HCT116 (cell line): ENCODE results near the gene STKLD1. TPM values are rescaled to one million over a fixed set of nuclear protein-coding genes. Genes with fewer than 3 reads are reported as not detected.

Source experiments
- ATAC-seq: fragments of 200-7000 bp; cut with Tn5 transposase; 2 replicates; pipeline ENCODE4 v1.9.1; 2020; ENCODE audit warnings: mild to moderate bottlenecking, moderate library complexity
- BruUV-seq: library from RNA; stranded (reverse); fragments of 400-500 nt; replicated peaks from 2 replicates; lab custom pipeline; 2021; lab: Mats Ljungman, UMichigan
- CTCF ChIA-PET: fragments of 300-600 bp; sonication (Branson Sonifier 250); formaldehyde crosslinking; loops from one replicate; lab custom pipeline; 2021; ENCODE audit warnings: antibody characterized with exemption; lab: Charles Lee
- POLR2A ChIA-PET: fragments of 300-600, 350-600 bp; sonication (Branson Sonifier 250); formaldehyde crosslinking; loops from one replicate; lab custom pipeline; 2021; ENCODE audit warnings: antibody characterized with exemption; lab: Charles Lee
- RAD21 ChIA-PET, 2 experiments: fragments of 300-600 bp; sonication (Branson Sonifier 250); formaldehyde crosslinking; loops; one replicate each; lab custom pipeline; 2023; ENCODE audit warnings: low total read pairs in 2 of 2; ENCODE audit not compliant: uncharacterized antibody in 2 of 2, unreplicated experiment in 2 of 2, low non-redundant PET in 1 of 2; lab: Charles Lee
- DNase-seq: peaks from one replicate; pipeline ENCODE4 v3.0.0-alpha.2; 2010; ENCODE audit warnings: low read depth, low spot score
- H2AFZ ChIP-seq: fragments of 200-600 bp; shearing (Covaris generic), sonication (generic); 2 replicates; pipeline ENCODE4 v1.6.1; 2017; ENCODE audit warnings: low read depth, mixed run types, mixed read lengths, antibody characterized with exemption, low read length; ENCODE audit not compliant: poor library complexity, severe bottlenecking
- H3K27ac ChIP-seq: 2 replicates; pipeline ENCODE4 v1.5.1; 2012; ENCODE audit warnings: low read depth, low read length
- H3K27me3 ChIP-seq: fragments of 200-600 bp; sonication (generic); 2 replicates; pipeline ENCODE4 v1.6.1; 2016; ENCODE audit warnings: mixed run types, low read length, mixed read lengths; ENCODE audit not compliant: insufficient read depth
- H3K36me3 ChIP-seq, 2 experiments: fragments of 200-500 bp in 1 of 2; fragments of 200-600 bp in 1 of 2; sonication (Bioruptor generic) in 1 of 2; sonication (generic) in 1 of 2; 2 replicates each; pipeline versions ENCODE4 v1.5.1 to v1.6.1; 2014 to 2016; ENCODE audit warnings: low read length in 2 of 2, inconsistent platforms in 1 of 2, mixed read lengths in 1 of 2, mixed run types in 1 of 2; ENCODE audit not compliant: insufficient read depth in 2 of 2, control insufficient read depth in 1 of 2
- H3K4me1 ChIP-seq, 2 experiments: fragments of 200-600 bp in 1 of 2; sonication (generic) in 1 of 2; 2 replicates each; pipeline versions ENCODE4 v1.5.1 to v1.6.1; 2012 to 2017; ENCODE audit warnings: low read length in 2 of 2, inconsistent platforms in 1 of 2, mild to moderate bottlenecking in 1 of 2, mixed read lengths in 1 of 2, mixed run types in 1 of 2, moderate library complexity in 1 of 2; ENCODE audit not compliant: insufficient read depth in 2 of 2, control insufficient read depth in 1 of 2
- H3K4me2 ChIP-seq: fragments of 200-600 bp; sonication (generic); 2 replicates; pipeline ENCODE4 v1.6.1; 2017; ENCODE audit warnings: mixed run types, low read length, mixed read lengths
- H3K4me3 ChIP-seq, 2 experiments: fragments of 200-600 bp in 1 of 2; sonication (generic) in 1 of 2; replicated peaks in 1 of 2; 2 replicates each; pipeline ENCODE4 v1.5.1; 2011 to 2016; ENCODE audit warnings: low read length in 2 of 2, control low read depth in 1 of 2, low read depth in 1 of 2, mild to moderate bottlenecking in 1 of 2, mixed read lengths in 1 of 2, mixed run types in 1 of 2
- H3K79me2 ChIP-seq: fragments of 200-600 bp; sonication (generic); 2 replicates; pipeline ENCODE4 v1.6.1; 2017; ENCODE audit warnings: mild to moderate bottlenecking, mixed run types, low read length, moderate library complexity, mixed read lengths; ENCODE audit not compliant: insufficient read depth
- H3K9ac ChIP-seq: fragments of 200-600 bp; sonication (generic); 2 replicates; pipeline ENCODE4 v1.6.1; 2016; ENCODE audit warnings: low read length, mixed read lengths
- H3K9me2 ChIP-seq: fragments of 200-600 bp; sonication (generic), shearing (Covaris generic); 2 replicates; pipeline ENCODE4 v1.6.1; 2017; ENCODE audit warnings: mixed run types, mild to moderate bottlenecking, moderate library complexity; ENCODE audit not compliant: insufficient read depth
- H3K9me3 ChIP-seq, 2 experiments: fragments of 200-500 bp in 1 of 2; fragments of 200-600 bp in 1 of 2; sonication (Bioruptor generic) in 1 of 2; sonication (generic) in 1 of 2; 2 replicates each; pipeline ENCODE4 v1.6.1; 2014 to 2017; ENCODE audit warnings: low read length in 2 of 2, mixed read lengths in 2 of 2, inconsistent platforms in 1 of 2, low read depth in 1 of 2, mild to moderate bottlenecking in 1 of 2, mixed run types in 1 of 2, moderate library complexity in 1 of 2; ENCODE audit not compliant: control insufficient read depth in 1 of 2, insufficient read depth in 1 of 2
- H4K20me1 ChIP-seq: fragments of 200-600 bp; sonication (generic), shearing (Covaris generic); 2 replicates; pipeline ENCODE4 v1.6.1; 2017; ENCODE audit warnings: mixed run types, mild to moderate bottlenecking, moderate library complexity; ENCODE audit not compliant: insufficient read depth
- CBX3 ChIP-seq: IDR thresholded peaks from 2 replicates; pipeline ENCODE4 v1.6.1; 2012; ENCODE audit warnings: low read depth
- CEBPB ChIP-seq: IDR thresholded peaks from 2 replicates; pipeline ENCODE4 v1.6.1; 2012; ENCODE audit warnings: low read depth
- ELF1 ChIP-seq: IDR thresholded peaks from 2 replicates; pipeline ENCODE4 v1.6.1; 2012; ENCODE audit warnings: low read depth, borderline replicate concordance
- EZH2 ChIP-seq: fragments of 200-600 bp; sonication (generic); IDR thresholded peaks from 2 replicates; pipeline ENCODE4 v1.6.1; 2017; ENCODE audit warnings: antibody characterized with exemption, mixed run types
- FOSL1 ChIP-seq: IDR thresholded peaks from 2 replicates; pipeline ENCODE4 v1.6.1; 2012; ENCODE audit warnings: low read depth
- JUND ChIP-seq: IDR thresholded peaks from 2 replicates; pipeline ENCODE4 v1.6.1; 2012
- RAD21 ChIP-seq: IDR thresholded peaks from 2 replicates; pipeline ENCODE4 v1.6.1; 2012; ENCODE audit warnings: low read depth, mild to moderate bottlenecking
- YY1 ChIP-seq: IDR thresholded peaks from 2 replicates; pipeline ENCODE4 v1.6.1; 2011; ENCODE audit warnings: low read length, low read depth, moderate library complexity, mild to moderate bottlenecking; ENCODE audit not compliant: insufficient replicate concordance; ENCODE audit errors: extremely low read depth
- ZFX ChIP-seq: fragments of 450-650 bp; IDR thresholded peaks from 2 replicates; pipeline ENCODE4 v1.6.1; 2017
- ZNF274 ChIP-seq: fragments of 200-500 bp; sonication (Bioruptor generic); IDR thresholded peaks from 2 replicates; pipeline ENCODE4 v1.6.1; 2014; ENCODE audit warnings: mild to moderate bottlenecking, low read depth, low read length, inconsistent platforms
- intact Hi-C: fragments of 100-400 bp; cut with micrococcal nuclease; formaldehyde crosslinking; loops from 2 replicates; pipeline ENCODE4 v1.10.0; 2022
- total RNA-seq: library from RNA; stranded (reverse); gene quantifications from one replicate; pipeline ENCODE4 v1.2.1, GENCODE V29; 2021; ENCODE audit not compliant: unreplicated experiment
- TF ChIP-seq, protein P1 (sequence below): IDR thresholded peaks from 2 replicates; pipeline ENCODE4 v1.6.1; 2012
- TF ChIP-seq, protein P2 (sequence below): IDR thresholded peaks from 2 replicates; pipeline ENCODE4 v1.6.1; 2012
- TF ChIP-seq, protein P3 (sequence below), 3 experiments: fragments of 200-600 bp in 1 of 3; sonication (generic) in 1 of 3; IDR thresholded peaks in 2 of 3; conservative IDR thresholded peaks in 1 of 3; 2 replicates each; pipeline ENCODE4 v1.5.1; 2012 to 2017; ENCODE audit warnings: low read depth in 2 of 3, low read length in 2 of 3, antibody characterized with exemption in 1 of 3, borderline replicate concordance in 1 of 3, control low read depth in 1 of 3, mild to moderate bottlenecking in 1 of 3, mixed read lengths in 1 of 3, mixed run types in 1 of 3, moderate library complexity in 1 of 3; ENCODE audit not compliant: insufficient read depth in 1 of 3
- TF ChIP-seq, protein P4 (sequence below): IDR thresholded peaks from 2 replicates; pipeline ENCODE4 v1.6.1; 2012; ENCODE audit warnings: low read depth

STKLD1 gene
- total RNA-seq, 1 experiment from 2014 or later: 0.37 TPM

DNA sequence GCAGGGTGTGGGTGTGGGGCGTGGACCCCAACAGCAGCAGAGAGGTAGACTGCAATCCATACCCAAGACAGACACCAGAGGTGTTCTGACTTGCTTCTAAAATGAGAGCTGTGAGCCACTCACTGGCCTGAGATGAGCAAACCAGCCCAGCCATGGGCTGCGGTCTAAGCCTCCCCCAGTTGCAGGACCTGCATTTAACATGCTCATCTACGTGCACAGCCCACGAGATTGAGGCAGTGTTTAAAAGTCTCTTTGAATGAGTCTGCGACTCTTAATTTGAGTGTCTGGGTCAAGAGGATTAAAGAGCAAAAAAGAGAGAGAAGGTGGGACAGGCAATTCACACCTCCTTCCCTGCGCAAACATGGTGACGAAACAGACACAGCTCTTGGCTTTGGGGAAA is 6.2 kb upstream of the STKLD1 start:
- Histone ChIP-seq H4K20me1 (peaks cover 9% of the 10 kb centered on the region; the same call in 1 of the 2 replicates), H3K4me1 (peaks cover 5% of the 10 kb centered on the region in 2 experiments; a peak in 2 of 4 replicates), H3K4me3 (no peak overlapping the region), H3K79me2 (peaks cover 89% of the 10 kb centered on the region), H3K36me3 (peaks cover 28 to 51% of the 10 kb centered on the region in 2 experiments; a peak in 3 of 4 replicates), H3K4me2 (no peak overlapping the region), H2AFZ (no peak overlapping the region), H3K27ac (no peak overlapping the region), H3K9ac (no peak overlapping the region), H3K27me3 (no peaks in the 10 kb centered on the region), H3K9me3 (no peaks in the 10 kb centered on the region), H3K9me2 (no peaks in the 10 kb centered on the region)
- no peak for DNase-seq
- intact Hi-C loops: no loop called here
- ChIA-PET CTCF (no interaction called here), POLR2A (no interaction called here), RAD21 (no interaction called here)
- no TSS peak for BruUV-seq
- TF ChIP-seq CEBPB (no peak), ZNF274 (no peak), YY1 (no peak), ELF1 (no peak), ZFX (no peak), CBX3 (no peak)
- ATAC-seq: no peak

DNA sequence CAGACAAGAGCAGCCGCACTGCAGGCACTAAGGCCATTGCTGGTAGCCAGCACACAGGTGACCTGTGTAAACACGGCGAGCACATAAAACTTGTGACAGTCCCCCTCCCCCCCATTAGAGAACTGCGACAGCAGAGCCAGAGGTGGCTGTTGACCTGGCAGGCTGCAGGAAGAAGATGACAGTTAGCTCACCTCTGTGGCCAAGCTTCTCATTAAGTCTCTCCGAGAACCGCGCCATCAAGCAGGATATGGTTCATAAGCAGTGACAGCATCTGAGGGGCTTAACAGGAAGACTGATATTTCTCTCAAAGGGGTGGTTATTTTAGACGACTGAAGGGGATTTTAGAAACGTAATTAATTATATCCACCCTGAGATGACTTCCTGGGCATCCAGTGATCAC is 5.5 kb upstream of the STKLD1 start:
- Histone ChIP-seq H3K4me3 (no peak overlapping the region), H3K9me3 (no peaks in the 10 kb centered on the region), H3K36me3 (peaks cover 23 to 45% of the 10 kb centered on the region in 2 experiments; a peak in 3 of 4 replicates), H2AFZ (no peak overlapping the region), H3K9me2 (no peaks in the 10 kb centered on the region), H3K27ac (no peak overlapping the region), H3K27me3 (no peaks in the 10 kb centered on the region), H4K20me1 (peaks cover 9% of the 10 kb centered on the region; the same call in 1 of the 2 replicates), H3K4me1 (peaks cover 5% of the 10 kb centered on the region in 2 experiments; a peak in 2 of 4 replicates), H3K79me2 (peaks cover 97% of the 10 kb centered on the region), H3K9ac (no peak overlapping the region), H3K4me2 (no peak overlapping the region)
- POLR2A ChIA-PET: interaction anchor here (0.6 kb wide), 1 partner anchor 728 kb away, joined by 3 read pairs; no protein-coding TSS in a partner anchor
- RAD21 ChIA-PET: interaction anchor here in 1 of 2 experiments (0.6 kb wide), 1 partner anchor 89 kb away, joined by 4 read pairs; the partner anchor contains the start of gene CACFD1
- no peak for DNase-seq
- ATAC-seq: no peak
- intact Hi-C loops: no loop called here
- BruUV-seq: no TSS peak
- CTCF ChIA-PET: no interaction called here
- TF ChIP-seq ELF1 (no peak), YY1 (no peak), ZFX (no peak), RAD21 (no peak), FOSL1 (no peak), ZNF274 (no peak), CEBPB (no peak), CBX3 (no peak), EZH2 (no peak), JUND (no peak)
- TF ChIP-seq, protein P1, sequence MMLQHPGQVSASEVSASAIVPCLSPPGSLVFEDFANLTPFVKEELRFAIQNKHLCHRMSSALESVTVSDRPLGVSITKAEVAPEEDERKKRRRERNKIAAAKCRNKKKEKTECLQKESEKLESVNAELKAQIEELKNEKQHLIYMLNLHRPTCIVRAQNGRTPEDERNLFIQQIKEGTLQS: no peak
- TF ChIP-seq, protein P2, sequence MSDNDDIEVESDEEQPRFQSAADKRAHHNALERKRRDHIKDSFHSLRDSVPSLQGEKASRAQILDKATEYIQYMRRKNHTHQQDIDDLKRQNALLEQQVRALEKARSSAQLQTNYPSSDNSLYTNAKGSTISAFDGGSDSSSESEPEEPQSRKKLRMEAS: no peak
- TF ChIP-seq, protein P3, sequence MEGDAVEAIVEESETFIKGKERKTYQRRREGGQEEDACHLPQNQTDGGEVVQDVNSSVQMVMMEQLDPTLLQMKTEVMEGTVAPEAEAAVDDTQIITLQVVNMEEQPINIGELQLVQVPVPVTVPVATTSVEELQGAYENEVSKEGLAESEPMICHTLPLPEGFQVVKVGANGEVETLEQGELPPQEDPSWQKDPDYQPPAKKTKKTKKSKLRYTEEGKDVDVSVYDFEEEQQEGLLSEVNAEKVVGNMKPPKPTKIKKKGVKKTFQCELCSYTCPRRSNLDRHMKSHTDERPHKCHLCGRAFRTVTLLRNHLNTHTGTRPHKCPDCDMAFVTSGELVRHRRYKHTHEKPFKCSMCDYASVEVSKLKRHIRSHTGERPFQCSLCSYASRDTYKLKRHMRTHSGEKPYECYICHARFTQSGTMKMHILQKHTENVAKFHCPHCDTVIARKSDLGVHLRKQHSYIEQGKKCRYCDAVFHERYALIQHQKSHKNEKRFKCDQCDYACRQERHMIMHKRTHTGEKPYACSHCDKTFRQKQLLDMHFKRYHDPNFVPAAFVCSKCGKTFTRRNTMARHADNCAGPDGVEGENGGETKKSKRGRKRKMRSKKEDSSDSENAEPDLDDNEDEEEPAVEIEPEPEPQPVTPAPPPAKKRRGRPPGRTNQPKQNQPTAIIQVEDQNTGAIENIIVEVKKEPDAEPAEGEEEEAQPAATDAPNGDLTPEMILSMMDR (IDR thresholded peaks at IDR 0.05 in 2 of 3, conservative IDR thresholded peaks at IDR 0.05 in 1 of 3; ENCODE audit: borderline replicate concordance in 1 of 3, insufficient read depth in 1 of 3, low read depth in 2 of 3, low read length in 2 of 3): no peak
- TF ChIP-seq, protein P4, sequence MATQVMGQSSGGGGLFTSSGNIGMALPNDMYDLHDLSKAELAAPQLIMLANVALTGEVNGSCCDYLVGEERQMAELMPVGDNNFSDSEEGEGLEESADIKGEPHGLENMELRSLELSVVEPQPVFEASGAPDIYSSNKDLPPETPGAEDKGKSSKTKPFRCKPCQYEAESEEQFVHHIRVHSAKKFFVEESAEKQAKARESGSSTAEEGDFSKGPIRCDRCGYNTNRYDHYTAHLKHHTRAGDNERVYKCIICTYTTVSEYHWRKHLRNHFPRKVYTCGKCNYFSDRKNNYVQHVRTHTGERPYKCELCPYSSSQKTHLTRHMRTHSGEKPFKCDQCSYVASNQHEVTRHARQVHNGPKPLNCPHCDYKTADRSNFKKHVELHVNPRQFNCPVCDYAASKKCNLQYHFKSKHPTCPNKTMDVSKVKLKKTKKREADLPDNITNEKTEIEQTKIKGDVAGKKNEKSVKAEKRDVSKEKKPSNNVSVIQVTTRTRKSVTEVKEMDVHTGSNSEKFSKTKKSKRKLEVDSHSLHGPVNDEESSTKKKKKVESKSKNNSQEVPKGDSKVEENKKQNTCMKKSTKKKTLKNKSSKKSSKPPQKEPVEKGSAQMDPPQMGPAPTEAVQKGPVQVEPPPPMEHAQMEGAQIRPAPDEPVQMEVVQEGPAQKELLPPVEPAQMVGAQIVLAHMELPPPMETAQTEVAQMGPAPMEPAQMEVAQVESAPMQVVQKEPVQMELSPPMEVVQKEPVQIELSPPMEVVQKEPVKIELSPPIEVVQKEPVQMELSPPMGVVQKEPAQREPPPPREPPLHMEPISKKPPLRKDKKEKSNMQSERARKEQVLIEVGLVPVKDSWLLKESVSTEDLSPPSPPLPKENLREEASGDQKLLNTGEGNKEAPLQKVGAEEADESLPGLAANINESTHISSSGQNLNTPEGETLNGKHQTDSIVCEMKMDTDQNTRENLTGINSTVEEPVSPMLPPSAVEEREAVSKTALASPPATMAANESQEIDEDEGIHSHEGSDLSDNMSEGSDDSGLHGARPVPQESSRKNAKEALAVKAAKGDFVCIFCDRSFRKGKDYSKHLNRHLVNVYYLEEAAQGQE: no peak
